Posterior vena cava (tissue), 2 donors: ENCODE results near the gene ATG4C. TPM values are rescaled to one million over a fixed set of nuclear protein-coding genes. Genes with fewer than 3 reads are reported as not detected.

Experiments used
- DNase-seq: peaks from one replicate; pipeline ENCODE4 v3.0.0-alpha.2; 2020; ENCODE audit warnings: low spot score
- intact Hi-C, 2 donors: fragments of 100-400 bp; cut with DNase I; formaldehyde crosslinking; loops; one replicate each; pipeline versions ENCODE4 v1.14.1 to v1.14.2; 2022 to 2023
- total RNA-seq, 2 donors: library from RNA; stranded (reverse); fragmentation: NEBNext Ultra II Directional; extraction: Animal tissue kit (Norgen Biotek cat#: 25700); gene quantifications; one replicate each; pipeline ENCODE4 v1.2.1, GENCODE V29; 2021
- donor health status: DM: yes; HTN: yes; CAD: no.
- donor health status: DM: yes; HTN: yes; CAD: no.

ATG4C gene
- total RNA-seq, 2 donors from 2014 or later, result 10.5 to 14.5 TPM

- intact Hi-C loops, result no loop called here
- DNase-seq, result no peak
Observed at GRCh38 chr1:62891956-62892562, 108.1 kb downstream of the ATG4C start.

DNA sequence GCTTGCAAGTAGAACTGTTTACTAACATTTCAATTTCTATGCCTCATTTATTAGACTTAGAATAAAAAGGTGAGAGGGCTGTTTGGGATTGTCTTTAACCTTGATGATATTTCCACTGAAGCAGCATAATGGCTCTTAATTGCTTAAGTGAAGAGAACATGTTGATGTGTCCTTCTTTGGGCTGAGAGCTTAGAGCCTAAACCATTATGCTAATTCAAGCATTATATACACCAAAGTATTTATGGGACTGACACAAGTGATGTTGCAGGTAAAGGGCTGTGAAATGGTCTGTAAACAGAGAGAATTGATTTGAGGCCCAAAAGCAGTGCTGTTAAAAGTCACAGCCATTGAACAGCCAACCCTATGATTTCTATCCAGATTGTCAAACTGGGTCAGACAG lies 113.9 kb downstream of the ATG4C start:
- intact Hi-C loops, result no loop called here
- DNase-seq, result no peak

- intact Hi-C loops, result no loop called here
- DNase-seq, result no peak
Observed at GRCh38 chr1:62900566-62900965, 116.6 kb downstream of the ATG4C start.

DNA sequence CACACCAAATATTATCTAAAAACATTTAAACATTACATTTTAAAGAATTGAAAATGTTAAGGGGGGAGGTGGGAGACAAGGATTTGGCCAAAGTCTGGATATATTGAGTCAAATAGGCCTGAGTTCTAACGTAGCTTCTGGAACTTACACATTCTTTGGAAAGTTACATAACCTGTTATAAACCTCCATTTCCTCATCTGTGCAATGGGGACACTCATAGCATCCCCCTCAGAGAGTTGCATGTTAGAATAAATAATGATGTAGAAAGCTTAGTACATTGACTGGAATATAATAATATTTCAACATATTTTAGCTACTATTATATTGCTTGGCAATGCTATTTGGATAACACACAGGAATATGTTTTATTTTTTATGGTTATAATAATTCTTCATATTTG lies 117.7 kb downstream of the ATG4C start:
- intact Hi-C loops, result no loop called here

GRCh38 chr1:62903522-62903921 lies 119.6 kb downstream of the ATG4C start:
- intact Hi-C loops, result no loop called here
- no peak for DNase-seq

More for the DNA sequence above, 117.7 kb downstream of the ATG4C start:
- DNase-seq, result no peak

- intact Hi-C loops, result no loop called here
- no peak for DNase-seq
Observed at GRCh38 chr1:62903982-62904855, 120.3 kb downstream of the ATG4C start.

DNA sequence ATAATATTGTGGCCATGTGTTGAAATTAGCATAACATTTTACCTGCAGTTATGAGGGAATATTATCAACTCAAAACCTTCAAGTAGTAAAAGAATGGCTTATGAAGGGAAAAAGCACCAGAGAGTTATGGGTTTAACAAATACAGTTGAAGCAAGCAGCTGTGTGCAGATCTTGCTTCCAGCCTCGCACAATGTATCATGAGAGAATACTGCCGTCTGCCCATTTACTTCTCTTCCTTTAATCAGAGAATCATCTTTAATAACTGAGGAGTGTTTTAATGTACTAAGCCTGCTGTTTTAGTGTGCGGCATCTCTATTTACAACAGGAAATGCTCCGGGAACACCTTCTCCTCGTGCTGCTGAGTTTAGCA lies 120.9 kb downstream of the ATG4C start:
- no peak for DNase-seq
- intact Hi-C loops, result no loop called here

GRCh38 chr1:62905309-62905708 lies 121.4 kb downstream of the ATG4C start:
- intact Hi-C loops, result no loop called here
- no peak for DNase-seq

DNA sequence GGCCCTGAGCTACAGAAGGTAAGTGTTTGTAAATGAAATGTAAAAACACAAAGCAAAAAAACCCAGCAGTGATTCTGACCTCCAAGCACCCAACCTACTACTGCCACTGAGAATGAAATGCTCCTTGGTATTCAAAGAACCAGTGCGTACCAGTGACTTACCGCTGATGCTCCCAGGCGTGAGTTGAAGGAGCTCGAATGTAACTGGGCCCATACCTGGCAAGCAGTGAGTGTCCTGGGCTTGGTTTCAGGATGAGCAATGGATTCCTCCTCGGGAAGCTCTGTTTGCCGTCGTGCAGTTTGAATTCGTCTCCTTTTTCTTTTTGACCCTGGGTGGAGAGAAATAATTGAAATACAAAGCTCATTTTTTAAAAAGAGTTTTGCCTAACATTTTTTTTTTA lies 121.9 kb downstream of the ATG4C start:
- no peak for DNase-seq
- intact Hi-C loops, result no loop called here

- DNase-seq, result no peak
- intact Hi-C loops, result no loop called here
Observed at GRCh38 chr1:62906428-62906886, 122.5 kb downstream of the ATG4C start.

DNA sequence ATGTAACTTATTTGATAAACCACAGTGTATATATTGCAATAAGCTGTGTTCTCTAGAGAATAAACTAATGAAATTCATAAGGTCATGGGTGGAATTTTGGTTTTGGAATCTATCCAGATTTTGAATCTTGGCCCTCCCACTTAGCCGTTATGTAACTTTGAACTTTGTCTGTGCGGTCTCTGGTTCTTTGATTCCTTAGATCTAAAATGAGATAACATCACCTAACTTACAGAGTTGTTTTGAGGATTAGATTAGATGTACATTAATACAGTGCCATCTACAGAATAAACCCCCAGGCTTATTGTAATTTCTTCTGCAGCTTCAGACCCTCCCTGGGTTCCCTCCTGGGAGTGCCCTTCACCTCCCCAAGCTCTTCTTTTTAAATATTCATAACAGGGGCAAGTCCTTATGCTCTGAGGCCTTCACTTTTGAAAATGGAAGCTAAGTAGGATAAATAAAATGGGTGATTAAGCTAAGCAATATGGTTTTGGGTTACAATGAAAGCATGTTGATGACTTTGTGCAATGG lies 124.3 kb downstream of the ATG4C start:
- intact Hi-C loops, result no loop called here
- no peak for DNase-seq

DNA sequence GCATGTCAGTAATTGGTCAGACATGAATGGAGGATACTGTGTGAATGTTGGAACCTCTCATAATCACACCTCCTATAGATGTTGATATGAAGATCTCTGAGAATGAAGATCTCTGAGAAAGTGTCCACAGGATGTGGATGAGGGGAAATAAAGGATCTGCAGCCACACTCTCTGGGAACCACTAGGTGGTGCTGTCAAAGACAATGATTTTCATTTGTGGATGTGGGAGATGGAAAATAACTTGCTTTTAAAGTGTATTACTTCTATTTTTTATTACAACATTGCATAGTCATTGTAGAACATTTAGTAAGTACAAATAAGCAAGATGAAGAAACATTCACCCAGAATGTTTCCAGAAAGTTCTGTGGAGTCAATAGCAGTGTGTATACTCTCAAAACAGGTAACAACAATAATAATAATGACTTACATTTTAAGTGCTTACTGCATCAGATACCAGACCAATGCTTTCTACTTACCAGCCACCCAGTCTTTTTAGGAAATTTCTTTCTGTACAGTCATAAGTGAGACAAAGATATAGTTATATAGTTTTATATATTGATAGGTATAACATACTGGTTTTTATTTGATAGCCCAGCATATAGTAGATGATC lies 128.2 kb downstream of the ATG4C start:
- intact Hi-C loops, result no loop called here
- no peak for DNase-seq

Other genes with a start within 250 kb of the ATG4C start
- gene ANGPTL3, start 186.6 kb upstream of the ATG4C start, total RNA-seq, result not detected
- gene DOCK7, start 95.7 kb upstream of the ATG4C start, total RNA-seq, result 10 to 100 TPM; 39.4 to 44.1 TPM